Choroid plexus epithelial cell (primary cell): ENCODE results near the gene LARGE1.

Source experiments
- DNase-seq: peaks from one replicate; pipeline ENCODE4 v3.0.0-alpha.2; 2010; ENCODE audit warnings: low read depth
- H3K4me3 ChIP-seq: 2 replicates; pipeline ENCODE4 v1.5.1; 2011; ENCODE audit warnings: low read depth, mild to moderate bottlenecking, control low read depth, low read length, moderate library complexity
- CTCF ChIP-seq: conservative IDR thresholded peaks from 2 replicates; pipeline ENCODE4 v1.5.1; 2011; ENCODE audit warnings: low read depth, mild to moderate bottlenecking, control low read depth, inconsistent platforms, low read length, moderate library complexity

The LARGE1 gene

GRCh38 chr22:33657670-33658069 is 262.6 kb downstream of the LARGE1 start:
- no peak for DNase-seq
- no peak for TF ChIP-seq CTCF
- H3K4me3 ChIP-seq = no peak overlapping the region

GRCh38 chr22:33656808-33657628 is 263.3 kb downstream of the LARGE1 start:
- no peak for TF ChIP-seq CTCF

GRCh38 chr22:33654173-33654895 is 265.9 kb downstream of the LARGE1 start:
- no peak overlapping the region for H3K4me3 ChIP-seq
- no peak for TF ChIP-seq CTCF
- DNase-seq = no peak

More at GRCh38 chr22:33656808-33657628, 263.3 kb downstream of the LARGE1 start:
- no peak overlapping the region for H3K4me3 ChIP-seq
- no peak for DNase-seq

- H3K4me3 ChIP-seq = no peak overlapping the region
- no peak for DNase-seq
- TF ChIP-seq CTCF = no peak
These were observed 266.7 kb downstream of the LARGE1 start for GRCh38 chr22:33653532-33654063.

- H3K4me3 ChIP-seq = no peak overlapping the region
- no peak for DNase-seq
- no peak for TF ChIP-seq CTCF
These were observed 267.7 kb downstream of the LARGE1 start for GRCh38 chr22:33652615-33653014.

- no peak for DNase-seq
- no peak overlapping the region for H3K4me3 ChIP-seq
- TF ChIP-seq CTCF = no peak
These were observed 270.0 kb downstream of the LARGE1 start for GRCh38 chr22:33650244-33650643.

GRCh38 chr22:33648478-33648877 is 271.8 kb downstream of the LARGE1 start:
- TF ChIP-seq CTCF = no peak
- no peak for DNase-seq
- no peak overlapping the region for H3K4me3 ChIP-seq
